ENCODE results near the gene MATN1.

MATN1 gene

GRCh38 chr1:30718091-30718635, 5.2 kb downstream of the MATN1 start:
- DNase-seq (ENCODE audit: low spot score) = peak; percentile 100

DNA sequence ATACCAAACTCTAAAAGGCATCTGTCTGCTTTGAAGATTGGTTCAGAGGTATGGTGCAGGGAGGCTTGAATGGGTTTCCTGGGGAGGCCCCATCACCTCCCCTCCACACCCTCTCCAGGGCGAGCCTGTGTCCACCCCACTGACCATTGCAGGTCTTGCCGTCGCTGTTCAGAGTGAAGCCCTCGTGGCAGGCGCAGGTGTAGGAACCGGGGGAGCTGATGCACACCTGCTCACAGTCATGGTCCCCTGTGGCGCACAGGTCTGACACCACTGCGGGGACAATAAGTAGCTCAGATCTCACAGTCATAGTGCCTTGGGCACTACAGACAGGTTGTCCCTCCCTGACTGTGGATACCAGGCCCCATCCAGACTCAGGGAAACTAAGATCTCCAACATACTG, 6.7 kb downstream of the MATN1 start:
- DNase-seq (ENCODE audit: low spot score) = no peak

- no peak for DNase-seq (ENCODE audit: low spot score)
Measured at GRCh38 chr1:30715886-30716285, 7.5 kb downstream of the MATN1 start.

DNA sequence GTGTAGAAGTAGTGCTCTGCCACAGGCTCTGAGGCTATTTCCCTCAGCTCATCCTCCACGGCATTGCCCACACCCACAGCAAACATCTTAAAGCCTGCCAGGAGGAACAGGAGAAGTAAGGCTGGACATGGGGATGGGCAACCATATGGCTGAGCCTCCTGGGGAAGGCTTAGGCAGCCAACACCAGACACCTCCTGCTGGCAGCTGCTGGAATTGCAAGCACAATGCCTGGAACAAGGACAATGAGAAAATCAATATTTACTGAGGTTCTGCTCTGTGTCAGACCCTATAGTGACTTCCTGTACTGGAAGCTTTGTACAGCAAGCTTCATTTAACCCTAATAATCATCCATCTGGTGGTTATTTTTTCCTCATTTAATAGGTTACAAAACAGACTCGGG, 8.2 kb downstream of the MATN1 start:
- DNase-seq (ENCODE audit: low spot score) = no peak

DNA sequence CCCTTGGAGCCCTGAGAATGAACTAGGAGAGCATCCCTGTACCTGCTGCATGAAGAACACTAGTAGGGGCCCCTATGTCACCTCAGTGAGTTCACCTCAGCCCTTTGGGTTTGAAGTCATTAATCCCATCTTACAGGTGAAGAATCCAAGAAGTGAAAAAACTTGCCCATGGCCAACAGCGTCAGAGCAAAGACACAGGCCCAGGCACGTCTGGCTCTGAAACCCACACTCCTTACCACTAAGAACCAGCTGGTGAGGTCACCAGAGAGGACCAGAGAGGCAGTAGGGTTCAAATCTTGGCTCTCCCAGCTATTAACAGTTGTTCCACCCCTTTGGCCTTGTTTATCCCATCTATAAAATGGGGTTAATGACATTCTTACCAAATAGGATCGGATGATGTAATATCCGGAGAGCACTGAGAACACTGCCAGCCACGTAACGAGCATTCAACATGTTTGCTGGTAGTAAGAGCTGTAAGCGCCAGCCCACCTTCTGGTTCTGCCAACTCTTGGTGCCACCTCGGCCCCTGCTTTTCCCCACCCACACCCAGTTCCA, 8.8 kb downstream of the MATN1 start:
- no peak for DNase-seq (ENCODE audit: low spot score)

GRCh38 chr1:30714025-30714424, 9.4 kb downstream of the MATN1 start:
- DNase-seq (ENCODE audit: low spot score) = no peak

- DNase-seq (ENCODE audit: low spot score) = no peak
Measured at GRCh38 chr1:30713311-30713710, 10.1 kb downstream of the MATN1 start.

- no peak for DNase-seq (ENCODE audit: low spot score)
Measured at GRCh38 chr1:30712583-30712982, 10.8 kb downstream of the MATN1 start.

DNA sequence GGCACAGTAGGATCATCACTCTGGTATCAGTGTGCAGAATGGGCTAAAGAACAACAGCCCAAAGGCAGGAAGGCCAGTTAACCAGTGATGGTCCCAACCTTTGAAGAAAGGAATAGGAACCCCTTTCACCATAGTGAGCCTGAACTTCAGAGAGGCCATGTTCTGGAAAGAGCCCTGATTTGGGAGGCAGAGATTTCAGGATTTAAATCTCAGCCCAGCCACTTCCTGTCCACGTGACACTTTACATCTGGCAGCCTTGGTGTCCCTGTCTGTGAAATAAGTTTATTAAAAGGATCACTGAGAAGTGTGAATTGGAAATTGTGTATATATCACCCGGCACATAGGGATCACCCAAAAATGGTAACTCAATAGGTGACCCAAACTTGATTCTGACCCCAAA, 13.0 kb downstream of the MATN1 start:
- DNase-seq (ENCODE audit: low spot score) = no peak

- no peak for DNase-seq (ENCODE audit: low spot score)
Measured at GRCh38 chr1:30708361-30708728, 15.0 kb downstream of the MATN1 start.

DNA sequence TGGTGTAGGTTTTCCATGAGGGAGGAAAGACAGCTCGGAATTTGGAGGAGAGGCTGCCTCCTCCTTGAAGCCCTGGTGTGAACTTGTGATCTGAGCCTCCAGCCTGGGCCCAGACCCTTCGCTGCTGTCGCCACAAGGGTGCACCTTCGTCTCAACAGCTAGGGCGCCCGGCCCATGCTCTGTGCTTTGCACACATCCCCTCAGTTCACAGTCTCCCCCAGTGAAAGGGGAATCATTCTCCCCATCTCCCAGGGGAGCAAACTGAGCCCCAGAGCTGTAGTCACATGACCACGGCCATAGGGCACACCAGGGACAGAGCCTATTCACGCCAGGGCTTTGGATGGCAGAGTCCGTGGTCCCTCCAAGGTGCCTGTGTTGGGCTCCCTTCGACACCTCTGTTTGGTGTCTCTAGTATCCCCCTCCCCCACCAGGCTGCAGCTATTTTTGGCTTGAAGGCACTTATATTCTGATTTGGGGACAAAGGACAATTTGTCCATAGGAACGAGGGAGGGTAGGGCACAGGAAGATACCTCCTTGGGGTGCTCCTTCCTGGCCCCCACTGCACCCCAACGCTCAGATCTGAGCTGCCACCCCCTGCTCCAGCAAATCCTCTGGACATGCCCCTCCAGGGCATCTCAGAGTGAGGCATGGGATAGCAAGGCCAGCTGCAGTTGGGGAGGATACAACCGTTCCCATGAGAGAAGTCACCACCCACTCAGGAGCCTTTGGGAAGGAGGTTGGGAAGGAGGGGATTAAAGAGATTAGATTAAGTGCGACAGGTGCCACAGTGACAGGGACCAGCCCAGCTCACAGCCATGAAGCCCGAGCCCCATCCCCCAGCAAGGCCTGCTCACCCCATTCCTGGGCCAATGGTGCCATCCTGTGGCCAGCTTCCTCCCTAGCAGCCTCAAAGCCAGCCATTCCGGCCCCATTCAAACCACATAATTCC, 15.7 kb downstream of the MATN1 start:
- peak; percentile 85 for DNase-seq (ENCODE audit: low spot score)

DNA sequence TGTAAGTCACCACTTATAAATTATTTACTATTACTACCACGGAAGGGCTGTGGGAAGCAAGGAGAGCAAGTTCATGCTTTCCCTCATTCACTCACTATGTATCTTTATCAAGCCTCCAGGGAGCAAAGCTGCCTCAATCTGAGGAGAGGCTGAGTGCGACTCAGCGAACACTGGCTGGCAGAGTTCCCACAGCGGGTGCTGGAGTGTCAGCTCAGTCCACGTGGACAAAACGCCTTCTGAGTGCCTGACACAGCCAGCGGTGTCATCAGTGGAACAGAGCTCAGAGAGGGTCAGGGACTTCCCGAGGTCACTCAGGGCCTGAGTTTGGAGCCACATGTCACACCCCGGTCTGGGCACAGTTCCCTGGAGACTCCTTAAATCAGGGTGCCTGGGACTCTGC, 16.9 kb downstream of the MATN1 start:
- no peak for DNase-seq (ENCODE audit: low spot score)

DNA sequence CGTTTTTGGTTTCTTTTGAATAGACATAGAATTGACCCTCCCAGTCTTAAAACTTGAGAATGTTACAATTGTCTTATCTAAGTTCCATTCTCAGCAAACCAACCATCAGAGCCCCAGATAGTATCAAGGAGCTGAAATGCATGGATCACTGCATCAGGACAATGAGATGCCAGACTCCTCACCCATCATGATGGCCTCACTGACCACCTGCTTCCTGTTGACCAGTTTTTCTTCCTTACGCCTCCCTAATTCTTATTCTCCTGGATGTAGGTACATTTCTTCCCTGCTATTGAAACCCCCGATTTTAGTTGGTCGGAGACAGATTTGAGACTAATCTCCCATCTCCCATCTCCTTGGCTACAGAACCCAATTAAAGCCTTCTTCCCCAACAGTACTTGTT, 17.7 kb downstream of the MATN1 start:
- DNase-seq (ENCODE audit: low spot score) = no peak

- no peak for DNase-seq (ENCODE audit: low spot score)
Measured at GRCh38 chr1:30704765-30705509, 18.4 kb downstream of the MATN1 start.

DNA sequence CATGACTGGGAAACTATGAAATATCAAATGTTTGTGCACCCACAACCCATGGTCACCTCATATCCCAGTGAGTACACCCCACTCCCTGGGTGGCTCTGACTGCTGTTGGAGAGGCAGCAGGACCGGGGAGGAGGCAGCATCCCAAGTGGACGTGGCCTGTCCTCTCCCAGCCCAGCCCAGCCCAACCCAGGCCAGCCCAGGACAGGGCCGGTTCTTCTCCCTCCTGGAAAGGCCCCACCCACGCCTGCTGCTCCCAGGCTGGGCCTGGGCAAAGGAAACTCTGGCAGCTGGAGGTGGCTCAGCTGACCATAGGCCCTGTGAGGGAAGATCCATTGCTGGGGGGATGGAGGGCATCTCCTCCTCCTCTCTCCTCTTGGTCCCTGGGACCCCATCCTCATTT, 19.1 kb downstream of the MATN1 start:
- DNase-seq (ENCODE audit: low spot score) = no peak

- DNase-seq (ENCODE audit: low spot score) = no peak
Measured at GRCh38 chr1:30702823-30703222, 20.6 kb downstream of the MATN1 start.

GRCh38 chr1:30701258-30701633, 22.1 kb downstream of the MATN1 start:
- no peak for DNase-seq (ENCODE audit: low spot score)

DNA sequence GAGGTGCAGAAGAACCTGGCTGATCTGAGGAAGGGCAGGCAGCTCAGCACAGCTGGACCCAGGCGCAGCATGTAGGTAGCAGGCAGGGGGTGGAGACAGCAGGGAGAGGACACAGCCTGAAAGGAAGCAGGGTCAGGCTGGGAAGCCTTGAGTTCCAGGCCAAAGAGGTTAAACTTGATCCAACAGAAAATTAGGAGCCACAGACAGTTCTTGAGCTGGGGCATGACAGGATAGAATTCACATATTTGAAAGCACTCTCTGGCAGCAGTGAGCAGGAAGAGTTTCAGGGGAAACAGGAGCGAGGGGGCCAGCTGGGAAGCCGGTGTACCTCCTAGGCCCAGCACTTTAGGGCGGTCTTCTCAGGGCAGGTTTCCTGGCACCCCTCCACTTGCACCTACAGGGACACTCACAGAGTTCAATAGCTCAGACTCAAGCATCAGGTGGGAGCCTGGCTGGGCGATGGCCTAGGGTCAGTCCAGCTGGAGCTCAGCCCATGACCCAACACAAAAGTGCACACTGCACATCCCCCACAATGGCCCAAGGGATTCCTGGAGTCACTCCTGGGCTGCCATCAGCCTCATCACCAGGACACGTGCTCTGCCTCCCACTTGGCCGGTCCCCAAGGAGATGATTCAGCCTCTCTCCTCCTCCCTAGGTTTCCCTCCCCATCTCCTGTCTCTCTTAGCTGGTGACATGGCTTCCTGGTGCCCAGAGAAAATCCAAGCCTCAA, 22.7 kb downstream of the MATN1 start:
- no peak for DNase-seq (ENCODE audit: low spot score)

- no peak for DNase-seq (ENCODE audit: low spot score)
Measured at GRCh38 chr1:30699762-30700161, 23.6 kb downstream of the MATN1 start.

DNA sequence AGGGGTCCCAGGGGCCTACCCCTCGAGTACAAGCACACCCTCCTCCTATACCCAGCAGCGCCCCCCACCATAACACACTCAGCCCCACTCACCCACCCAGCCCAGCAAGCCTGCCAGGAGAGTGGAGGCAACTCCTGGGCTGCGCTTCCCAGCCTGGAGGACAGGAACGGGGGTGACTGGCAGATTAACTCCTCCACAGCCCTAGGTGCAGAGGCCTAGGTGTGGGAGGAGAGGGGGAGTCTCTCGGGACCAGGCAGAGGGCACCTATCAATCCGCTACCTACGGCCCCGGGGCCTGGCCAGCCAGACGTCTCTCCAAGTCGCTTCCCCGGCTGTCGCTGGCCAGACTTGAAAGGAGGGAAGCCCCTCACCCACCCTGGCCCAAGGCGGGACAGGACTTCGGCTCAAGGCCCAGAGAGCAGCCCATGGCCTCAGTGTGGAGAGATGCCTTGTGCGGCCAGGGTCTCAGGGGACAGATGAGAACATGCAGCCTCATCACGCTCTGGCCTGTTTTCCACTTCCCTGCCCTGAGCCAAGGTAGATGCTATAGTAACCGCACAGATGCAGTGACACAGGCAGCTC, 24.9 kb downstream of the MATN1 start:
- no peak for DNase-seq (ENCODE audit: low spot score)

- DNase-seq (ENCODE audit: low spot score) = no peak
Measured at GRCh38 chr1:30697571-30698376, 25.6 kb downstream of the MATN1 start.

Measured in left forelimb (tissue), 1 donor.